Measurements from ENCODE around the gene ALDH16A1. TPM values are rescaled to one million over a fixed set of nuclear protein-coding genes. Genes with fewer than 3 reads are reported as not detected.
A peak's percentile ranks its signal among the peaks of the same experiment; 100 is the strongest.

The ALDH16A1 gene
- total and polyA plus RNA-seq, 10 of the 15 experiments (the other 5 are each of a cell fraction or from before 2014, with no cell fraction given) = 1.7 to 49.3 (median 18.1) TPM

DNA sequence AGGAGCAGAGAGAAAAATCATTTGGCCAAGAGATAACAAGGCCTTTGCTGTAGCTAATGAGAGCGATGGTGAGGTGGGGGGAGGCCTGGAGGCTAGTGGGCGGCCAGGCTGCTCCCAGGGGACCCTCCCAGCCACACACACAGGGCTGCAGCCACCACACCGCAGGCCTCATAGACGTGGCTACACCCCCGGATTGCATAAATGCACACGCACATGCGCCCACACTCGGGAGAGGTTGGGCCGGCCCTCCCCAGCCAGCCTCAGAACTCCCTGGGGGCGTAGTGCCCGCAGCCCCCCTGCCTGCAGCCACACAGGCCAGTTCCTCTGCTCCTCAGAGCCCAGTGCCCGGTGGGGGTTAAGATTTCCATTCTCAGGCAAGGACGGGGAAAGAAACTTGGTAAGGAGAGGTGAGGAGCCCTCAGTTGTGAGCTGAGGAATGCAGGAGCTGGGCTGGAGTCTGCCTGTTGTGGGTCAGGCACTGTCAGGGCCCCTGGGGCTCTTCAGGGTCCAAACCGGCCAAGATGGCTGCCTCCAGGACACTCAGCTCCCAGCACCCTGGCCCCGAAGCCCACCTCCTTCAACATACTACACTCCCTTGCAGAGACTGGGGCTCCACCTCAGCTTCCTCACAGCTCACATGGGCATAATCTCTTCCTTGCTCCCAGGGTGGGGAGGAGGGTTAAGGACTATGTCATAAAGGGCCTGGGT lies 37.8 kb upstream of the ALDH16A1 start (continued):
- TF ChIP-seq, protein P1, sequence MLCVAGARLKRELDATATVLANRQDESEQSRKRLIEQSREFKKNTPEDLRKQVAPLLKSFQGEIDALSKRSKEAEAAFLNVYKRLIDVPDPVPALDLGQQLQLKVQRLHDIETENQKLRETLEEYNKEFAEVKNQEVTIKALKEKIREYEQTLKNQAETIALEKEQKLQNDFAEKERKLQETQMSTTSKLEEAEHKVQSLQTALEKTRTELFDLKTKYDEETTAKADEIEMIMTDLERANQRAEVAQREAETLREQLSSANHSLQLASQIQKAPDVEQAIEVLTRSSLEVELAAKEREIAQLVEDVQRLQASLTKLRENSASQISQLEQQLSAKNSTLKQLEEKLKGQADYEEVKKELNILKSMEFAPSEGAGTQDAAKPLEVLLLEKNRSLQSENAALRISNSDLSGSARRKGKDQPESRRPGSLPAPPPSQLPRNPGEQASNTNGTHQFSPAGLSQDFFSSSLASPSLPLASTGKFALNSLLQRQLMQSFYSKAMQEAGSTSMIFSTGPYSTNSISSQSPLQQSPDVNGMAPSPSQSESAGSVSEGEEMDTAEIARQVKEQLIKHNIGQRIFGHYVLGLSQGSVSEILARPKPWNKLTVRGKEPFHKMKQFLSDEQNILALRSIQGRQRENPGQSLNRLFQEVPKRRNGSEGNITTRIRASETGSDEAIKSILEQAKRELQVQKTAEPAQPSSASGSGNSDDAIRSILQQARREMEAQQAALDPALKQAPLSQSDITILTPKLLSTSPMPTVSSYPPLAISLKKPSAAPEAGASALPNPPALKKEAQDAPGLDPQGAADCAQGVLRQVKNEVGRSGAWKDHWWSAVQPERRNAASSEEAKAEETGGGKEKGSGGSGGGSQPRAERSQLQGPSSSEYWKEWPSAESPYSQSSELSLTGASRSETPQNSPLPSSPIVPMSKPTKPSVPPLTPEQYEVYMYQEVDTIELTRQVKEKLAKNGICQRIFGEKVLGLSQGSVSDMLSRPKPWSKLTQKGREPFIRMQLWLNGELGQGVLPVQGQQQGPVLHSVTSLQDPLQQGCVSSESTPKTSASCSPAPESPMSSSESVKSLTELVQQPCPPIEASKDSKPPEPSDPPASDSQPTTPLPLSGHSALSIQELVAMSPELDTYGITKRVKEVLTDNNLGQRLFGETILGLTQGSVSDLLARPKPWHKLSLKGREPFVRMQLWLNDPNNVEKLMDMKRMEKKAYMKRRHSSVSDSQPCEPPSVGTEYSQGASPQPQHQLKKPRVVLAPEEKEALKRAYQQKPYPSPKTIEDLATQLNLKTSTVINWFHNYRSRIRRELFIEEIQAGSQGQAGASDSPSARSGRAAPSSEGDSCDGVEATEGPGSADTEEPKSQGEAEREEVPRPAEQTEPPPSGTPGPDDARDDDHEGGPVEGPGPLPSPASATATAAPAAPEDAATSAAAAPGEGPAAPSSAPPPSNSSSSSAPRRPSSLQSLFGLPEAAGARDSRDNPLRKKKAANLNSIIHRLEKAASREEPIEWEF (IDR thresholded peaks at IDR 0.05; ENCODE audit: insufficient replicate concordance, low read depth, low read length) = no peak
- TF ChIP-seq BMI1 (IDR thresholded peaks at IDR 0.05; ENCODE audit: borderline replicate concordance) (peak; percentile 81), SREBF1 (IDR thresholded peaks at IDR 0.05; ENCODE audit: low read length) (no peak), SMARCA5 (IDR thresholded peaks at IDR 0.05) (no peak), NBN (IDR thresholded peaks at IDR 0.05) (peak; percentile 93), GATAD2B (conservative IDR thresholded peaks at IDR 0.05; ENCODE audit: low read depth) (peak; percentile 97)
- TF ChIP-seq, protein P2, sequence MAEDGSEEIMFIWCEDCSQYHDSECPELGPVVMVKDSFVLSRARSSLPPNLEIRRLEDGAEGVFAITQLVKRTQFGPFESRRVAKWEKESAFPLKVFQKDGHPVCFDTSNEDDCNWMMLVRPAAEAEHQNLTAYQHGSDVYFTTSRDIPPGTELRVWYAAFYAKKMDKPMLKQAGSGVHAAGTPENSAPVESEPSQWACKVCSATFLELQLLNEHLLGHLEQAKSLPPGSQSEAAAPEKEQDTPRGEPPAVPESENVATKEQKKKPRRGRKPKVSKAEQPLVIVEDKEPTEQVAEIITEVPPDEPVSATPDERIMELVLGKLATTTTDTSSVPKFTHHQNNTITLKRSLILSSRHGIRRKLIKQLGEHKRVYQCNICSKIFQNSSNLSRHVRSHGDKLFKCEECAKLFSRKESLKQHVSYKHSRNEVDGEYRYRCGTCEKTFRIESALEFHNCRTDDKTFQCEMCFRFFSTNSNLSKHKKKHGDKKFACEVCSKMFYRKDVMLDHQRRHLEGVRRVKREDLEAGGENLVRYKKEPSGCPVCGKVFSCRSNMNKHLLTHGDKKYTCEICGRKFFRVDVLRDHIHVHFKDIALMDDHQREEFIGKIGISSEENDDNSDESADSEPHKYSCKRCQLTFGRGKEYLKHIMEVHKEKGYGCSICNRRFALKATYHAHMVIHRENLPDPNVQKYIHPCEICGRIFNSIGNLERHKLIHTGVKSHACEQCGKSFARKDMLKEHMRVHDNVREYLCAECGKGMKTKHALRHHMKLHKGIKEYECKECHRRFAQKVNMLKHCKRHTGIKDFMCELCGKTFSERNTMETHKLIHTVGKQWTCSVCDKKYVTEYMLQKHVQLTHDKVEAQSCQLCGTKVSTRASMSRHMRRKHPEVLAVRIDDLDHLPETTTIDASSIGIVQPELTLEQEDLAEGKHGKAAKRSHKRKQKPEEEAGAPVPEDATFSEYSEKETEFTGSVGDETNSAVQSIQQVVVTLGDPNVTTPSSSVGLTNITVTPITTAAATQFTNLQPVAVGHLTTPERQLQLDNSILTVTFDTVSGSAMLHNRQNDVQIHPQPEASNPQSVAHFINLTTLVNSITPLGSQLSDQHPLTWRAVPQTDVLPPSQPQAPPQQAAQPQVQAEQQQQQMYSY (CRISPR knock-in tag; IDR thresholded peaks at IDR 0.05) = no peak
- TF ChIP-seq, protein P3, sequence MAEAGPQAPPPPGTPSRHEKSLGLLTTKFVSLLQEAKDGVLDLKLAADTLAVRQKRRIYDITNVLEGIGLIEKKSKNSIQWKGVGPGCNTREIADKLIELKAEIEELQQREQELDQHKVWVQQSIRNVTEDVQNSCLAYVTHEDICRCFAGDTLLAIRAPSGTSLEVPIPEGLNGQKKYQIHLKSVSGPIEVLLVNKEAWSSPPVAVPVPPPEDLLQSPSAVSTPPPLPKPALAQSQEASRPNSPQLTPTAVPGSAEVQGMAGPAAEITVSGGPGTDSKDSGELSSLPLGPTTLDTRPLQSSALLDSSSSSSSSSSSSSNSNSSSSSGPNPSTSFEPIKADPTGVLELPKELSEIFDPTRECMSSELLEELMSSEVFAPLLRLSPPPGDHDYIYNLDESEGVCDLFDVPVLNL (IDR thresholded peaks at IDR 0.05; ENCODE audit: low read depth, low read length) = no peak
- TF ChIP-seq, protein P4, sequence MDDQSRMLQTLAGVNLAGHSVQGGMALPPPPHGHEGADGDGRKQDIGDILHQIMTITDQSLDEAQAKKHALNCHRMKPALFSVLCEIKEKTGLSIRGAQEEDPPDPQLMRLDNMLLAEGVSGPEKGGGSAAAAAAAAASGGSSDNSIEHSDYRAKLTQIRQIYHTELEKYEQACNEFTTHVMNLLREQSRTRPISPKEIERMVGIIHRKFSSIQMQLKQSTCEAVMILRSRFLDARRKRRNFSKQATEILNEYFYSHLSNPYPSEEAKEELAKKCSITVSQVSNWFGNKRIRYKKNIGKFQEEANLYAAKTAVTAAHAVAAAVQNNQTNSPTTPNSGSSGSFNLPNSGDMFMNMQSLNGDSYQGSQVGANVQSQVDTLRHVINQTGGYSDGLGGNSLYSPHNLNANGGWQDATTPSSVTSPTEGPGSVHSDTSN (IDR thresholded peaks at IDR 0.05; ENCODE audit: insufficient replicate concordance, low read depth, low read length) = no peak
- TF ChIP-seq, protein P5, sequence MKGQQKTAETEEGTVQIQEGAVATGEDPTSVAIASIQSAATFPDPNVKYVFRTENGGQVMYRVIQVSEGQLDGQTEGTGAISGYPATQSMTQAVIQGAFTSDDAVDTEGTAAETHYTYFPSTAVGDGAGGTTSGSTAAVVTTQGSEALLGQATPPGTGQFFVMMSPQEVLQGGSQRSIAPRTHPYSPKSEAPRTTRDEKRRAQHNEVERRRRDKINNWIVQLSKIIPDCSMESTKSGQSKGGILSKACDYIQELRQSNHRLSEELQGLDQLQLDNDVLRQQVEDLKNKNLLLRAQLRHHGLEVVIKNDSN (IDR thresholded peaks at IDR 0.05; ENCODE audit: borderline replicate concordance, extremely low read length, insufficient read depth, low read depth, low read length) = no peak
- TF ChIP-seq, protein P6, sequence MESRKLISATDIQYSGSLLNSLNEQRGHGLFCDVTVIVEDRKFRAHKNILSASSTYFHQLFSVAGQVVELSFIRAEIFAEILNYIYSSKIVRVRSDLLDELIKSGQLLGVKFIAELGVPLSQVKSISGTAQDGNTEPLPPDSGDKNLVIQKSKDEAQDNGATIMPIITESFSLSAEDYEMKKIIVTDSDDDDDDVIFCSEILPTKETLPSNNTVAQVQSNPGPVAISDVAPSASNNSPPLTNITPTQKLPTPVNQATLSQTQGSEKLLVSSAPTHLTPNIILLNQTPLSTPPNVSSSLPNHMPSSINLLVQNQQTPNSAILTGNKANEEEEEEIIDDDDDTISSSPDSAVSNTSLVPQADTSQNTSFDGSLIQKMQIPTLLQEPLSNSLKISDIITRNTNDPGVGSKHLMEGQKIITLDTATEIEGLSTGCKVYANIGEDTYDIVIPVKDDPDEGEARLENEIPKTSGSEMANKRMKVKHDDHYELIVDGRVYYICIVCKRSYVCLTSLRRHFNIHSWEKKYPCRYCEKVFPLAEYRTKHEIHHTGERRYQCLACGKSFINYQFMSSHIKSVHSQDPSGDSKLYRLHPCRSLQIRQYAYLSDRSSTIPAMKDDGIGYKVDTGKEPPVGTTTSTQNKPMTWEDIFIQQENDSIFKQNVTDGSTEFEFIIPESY (IDR thresholded peaks at IDR 0.05) = no peak
- TF ChIP-seq, protein P7, sequence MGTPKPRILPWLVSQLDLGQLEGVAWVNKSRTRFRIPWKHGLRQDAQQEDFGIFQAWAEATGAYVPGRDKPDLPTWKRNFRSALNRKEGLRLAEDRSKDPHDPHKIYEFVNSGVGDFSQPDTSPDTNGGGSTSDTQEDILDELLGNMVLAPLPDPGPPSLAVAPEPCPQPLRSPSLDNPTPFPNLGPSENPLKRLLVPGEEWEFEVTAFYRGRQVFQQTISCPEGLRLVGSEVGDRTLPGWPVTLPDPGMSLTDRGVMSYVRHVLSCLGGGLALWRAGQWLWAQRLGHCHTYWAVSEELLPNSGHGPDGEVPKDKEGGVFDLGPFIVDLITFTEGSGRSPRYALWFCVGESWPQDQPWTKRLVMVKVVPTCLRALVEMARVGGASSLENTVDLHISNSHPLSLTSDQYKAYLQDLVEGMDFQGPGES (IDR thresholded peaks at IDR 0.05) = no peak

Measured in GM12878 (cell line).